Activated CD4-positive, alpha-beta T cell treated with anti-CD3 and anti-CD28 coated beads, Interleukin-2, amount 50 U/mL, for 4 hours (primary cell): ENCODE results near the gene PNMA8A.

Experiments
- DNase-seq, 2 experiments: peaks; one replicate each; pipeline ENCODE4 v3.0.0-alpha.2; 2020

PNMA8A gene

DNA sequence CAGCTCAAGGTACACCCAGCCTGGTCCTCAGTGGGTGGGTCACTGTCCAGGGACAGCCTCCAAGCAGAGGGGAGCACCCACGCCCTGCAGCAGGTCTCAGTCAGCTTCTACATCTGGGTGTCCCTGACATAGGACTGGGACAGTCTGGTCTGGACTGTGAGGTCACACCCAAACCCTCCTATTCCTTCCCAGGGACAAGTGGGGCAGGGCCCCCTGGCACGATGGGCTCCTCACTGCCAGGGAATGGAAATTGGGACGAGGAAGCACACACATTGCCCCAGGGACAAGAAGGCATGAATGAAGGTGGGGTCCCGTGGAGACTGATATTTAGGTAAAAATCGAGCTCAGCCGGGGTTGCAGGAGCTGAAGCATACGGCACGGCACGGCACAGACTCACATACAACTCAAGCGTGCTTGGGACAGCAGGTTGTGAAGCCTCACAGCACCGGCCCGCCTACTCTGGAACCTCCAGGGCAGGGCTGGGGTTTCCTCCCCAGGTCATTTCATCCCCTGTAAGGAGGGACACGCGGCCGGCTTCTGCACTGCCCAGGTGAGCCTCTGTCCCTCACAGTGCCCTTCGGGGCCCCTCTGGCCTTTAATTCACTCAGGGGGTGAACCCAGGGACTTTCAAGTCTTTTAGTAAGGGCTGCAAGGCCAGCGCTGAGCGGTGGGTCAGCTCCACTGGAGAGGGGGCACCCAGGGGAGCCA lies 20.8 kb upstream of the PNMA8A start:
- DNase-seq: no peak

DNA sequence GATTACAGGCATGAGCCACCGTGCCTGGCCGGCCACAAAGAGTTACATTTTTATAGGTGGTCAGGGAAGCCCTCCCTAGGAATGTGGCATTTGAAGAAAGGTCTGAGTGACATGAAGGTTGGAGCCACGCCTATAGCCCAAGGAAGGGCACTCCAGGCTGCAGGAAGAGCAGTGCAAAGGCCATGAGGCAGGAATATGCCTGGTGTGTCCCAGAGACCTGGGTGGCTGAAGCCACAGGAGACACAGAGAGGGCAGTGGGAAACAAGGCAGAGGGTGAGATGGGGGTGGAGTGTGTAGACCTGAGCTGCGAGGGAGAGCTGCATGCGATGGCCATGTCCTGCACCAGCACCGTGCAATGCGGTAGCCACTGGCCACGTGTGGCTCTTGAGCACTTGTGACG lies 19.4 kb upstream of the PNMA8A start:
- DNase-seq: no peak

DNA sequence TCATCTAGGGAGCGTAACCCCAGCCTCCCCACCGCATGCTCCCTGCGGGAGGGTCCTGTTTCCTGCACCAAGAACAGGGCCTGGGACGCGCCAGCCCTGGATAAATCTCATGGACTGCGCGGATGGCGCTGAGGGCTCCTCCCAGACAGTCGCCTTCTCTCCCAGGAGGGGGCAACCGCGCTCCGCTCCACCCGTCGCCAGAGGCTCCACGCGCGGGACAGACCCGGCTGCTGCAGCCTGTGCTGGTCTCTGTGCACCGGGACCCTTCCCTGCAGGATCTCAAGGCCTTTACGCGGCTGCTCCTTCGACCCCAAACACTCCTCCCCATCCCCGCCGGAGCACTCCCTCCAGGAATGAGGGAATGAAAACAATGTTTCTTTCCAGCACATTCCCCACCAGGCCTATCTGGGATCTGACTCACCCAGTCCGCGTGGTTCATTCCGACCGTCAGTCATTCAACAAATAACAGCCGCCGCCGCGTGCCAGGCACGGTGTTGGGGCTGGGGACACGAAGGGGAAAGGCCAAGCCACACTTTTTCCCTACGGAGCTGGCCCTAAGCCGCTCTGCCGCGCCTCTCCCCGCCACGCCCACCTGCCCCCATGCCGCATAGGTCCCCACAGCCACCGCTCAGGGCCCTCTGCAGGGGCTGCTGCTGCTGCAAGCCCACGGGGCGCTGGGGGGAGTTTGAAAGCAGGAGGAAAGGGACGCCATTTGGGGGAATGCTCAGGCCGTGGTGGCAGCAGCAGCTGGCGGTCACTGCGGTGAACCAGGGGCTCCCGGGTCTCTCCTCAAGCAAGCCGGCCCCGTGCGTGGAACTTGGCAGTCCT lies 18.3 kb upstream of the PNMA8A start:
- DNase-seq: no peak

DNA sequence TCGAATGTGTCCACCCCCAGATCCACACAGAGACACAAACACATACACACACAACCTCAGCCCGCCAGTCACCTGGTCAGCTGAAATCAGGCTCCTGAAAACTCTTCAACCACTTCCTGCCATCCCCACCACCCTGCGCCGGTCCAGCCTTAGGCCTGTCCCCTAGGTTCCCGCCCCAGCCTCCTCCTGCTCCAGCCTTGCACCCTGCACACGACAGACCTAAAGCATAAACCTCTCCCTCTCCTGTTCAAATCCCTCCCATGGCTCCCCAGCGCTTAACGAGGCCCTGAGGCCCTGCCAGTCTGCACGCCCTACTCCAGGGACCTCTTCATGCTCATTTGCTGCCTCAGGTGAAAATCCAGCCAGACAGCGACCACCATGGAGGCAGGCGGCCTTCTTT lies 17.2 kb upstream of the PNMA8A start:
- DNase-seq: no peak

DNA sequence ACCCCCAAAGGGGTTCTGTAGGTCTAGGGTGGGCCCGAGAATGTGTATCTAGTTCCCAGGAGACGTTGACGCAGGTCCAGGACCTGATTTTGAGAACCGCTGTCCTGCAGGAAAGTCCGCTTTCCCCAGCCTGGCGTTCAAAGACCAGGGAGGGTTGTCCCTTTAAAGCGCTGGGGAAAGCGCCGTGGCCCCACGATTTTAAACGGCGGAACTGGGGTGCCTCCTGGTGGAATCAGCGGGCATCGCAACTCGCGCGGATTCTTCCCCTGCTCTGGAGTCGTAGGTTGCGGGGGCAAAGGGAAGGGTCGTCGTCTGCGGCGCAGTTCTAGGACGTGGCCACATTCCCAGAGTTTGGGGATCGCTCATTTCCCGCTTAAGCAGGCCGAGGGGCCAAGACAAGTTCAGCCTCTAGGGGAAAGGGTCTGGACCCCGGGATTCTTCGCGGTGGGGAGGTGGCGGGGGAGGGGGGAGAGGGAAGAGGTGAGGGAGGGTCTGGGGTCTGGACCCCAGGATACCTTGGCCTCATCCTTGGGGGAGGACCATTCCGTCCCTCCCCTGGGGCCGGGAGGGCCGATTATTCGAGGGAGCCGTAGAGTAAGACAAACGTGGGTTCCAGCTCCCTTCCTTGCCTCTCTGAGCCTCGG lies 16.6 kb upstream of the PNMA8A start:
- DNase-seq: peak; percentile 72 to 80

DNA sequence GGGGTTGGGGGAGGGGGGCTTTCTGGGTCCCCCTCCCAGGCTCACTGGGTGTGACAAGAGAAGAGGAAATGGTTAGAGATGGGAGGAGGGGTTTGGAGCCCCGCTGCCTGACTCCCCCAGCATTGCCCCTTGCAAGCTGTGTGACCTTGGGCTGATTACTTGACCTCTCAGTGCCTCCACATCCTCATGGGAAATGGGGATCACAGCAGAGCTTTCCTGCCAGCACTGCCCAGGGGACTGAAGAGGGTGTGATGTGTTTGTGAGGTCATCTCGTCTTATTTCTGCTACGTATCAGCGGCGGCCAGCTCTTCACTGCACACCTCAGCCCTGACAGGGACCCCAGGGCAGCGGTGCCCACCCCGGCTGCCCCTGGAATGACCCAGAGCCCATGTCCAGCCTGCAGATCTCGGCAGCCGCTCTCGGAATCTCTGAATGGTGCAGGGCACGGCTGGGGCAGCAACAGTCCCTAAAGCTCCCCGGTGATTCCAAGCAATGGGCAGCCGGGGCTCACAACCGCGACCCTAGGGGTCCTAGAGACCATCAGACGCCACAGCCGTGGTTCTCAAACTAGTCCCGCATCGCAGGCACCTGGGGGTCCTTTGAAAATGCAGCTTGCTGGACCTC lies 15.9 kb upstream of the PNMA8A start:
- no peak for DNase-seq

DNA sequence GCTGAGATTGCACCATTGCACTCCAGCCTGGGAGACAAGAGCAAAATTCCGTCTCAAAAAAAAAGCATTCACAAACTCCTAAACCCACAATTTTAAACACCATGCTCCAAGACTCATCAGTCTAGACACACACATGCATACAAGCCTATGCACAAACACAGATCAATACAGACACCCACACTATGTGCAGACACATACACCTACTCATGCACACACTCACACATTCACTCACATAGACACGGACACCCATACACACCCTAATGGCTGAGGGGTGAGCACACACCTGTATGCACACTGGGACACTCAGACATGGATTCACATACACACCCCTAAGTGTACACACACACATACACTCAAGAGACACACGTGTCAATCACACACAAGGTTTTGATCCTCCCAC lies 15.0 kb upstream of the PNMA8A start:
- no peak for DNase-seq

DNA sequence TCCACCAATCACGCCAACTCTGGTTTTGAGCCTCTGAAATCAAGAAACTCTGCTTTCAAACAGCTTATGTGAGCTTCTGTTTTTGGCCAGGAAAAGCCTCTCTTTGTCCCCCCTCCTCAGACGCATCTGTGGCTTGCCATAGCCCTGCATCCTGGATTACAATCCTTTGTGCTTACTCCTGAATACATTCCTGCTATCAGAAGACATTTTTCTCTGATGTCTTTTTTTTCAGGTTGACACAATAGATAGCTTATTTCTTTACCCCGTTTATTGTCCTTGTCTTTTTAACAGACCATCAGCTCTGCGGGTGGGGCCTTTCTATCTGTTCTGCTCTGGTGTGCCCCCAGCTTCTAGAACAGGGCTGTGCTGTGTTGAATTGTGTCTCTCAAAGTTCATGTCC lies 13.3 kb upstream of the PNMA8A start:
- no peak for DNase-seq

DNA sequence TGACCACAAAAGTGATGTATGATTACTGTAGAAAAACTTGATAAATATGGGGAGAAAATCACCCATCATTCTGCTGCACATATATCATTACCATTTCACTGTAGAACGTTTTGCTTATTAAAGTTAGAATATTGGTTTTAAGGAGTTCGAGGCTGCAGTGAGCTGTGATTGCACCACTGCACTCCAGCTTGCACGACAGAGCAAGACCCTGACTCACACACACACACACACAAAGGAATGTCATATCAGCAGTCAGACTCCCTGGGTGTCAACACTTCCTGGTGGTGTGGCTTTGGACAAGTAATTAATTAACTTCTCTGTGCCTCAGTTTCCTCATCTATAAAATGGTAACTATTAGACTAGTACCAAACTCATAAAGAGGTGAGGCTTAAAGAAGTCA lies 11.3 kb upstream of the PNMA8A start:
- DNase-seq: no peak

DNA sequence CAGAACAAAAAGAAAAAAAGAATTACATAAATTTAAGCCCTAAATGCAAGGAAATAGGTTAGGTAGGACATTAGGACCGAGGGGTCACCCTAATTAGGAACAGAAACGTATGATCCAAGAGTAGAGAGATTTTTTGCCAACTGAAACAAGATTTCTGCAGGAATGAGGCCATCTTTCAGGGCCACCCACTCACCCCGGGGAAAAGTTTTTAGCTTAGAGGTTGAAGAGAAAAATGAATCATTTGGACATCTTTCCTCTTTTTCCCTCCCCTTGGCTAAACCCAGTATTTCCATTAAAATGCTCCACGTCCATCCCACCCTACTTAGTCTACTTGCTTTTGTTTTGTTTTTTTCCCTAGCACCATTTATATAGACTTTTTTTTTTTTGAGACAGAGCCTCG lies 10.6 kb upstream of the PNMA8A start:
- DNase-seq: no peak

DNA sequence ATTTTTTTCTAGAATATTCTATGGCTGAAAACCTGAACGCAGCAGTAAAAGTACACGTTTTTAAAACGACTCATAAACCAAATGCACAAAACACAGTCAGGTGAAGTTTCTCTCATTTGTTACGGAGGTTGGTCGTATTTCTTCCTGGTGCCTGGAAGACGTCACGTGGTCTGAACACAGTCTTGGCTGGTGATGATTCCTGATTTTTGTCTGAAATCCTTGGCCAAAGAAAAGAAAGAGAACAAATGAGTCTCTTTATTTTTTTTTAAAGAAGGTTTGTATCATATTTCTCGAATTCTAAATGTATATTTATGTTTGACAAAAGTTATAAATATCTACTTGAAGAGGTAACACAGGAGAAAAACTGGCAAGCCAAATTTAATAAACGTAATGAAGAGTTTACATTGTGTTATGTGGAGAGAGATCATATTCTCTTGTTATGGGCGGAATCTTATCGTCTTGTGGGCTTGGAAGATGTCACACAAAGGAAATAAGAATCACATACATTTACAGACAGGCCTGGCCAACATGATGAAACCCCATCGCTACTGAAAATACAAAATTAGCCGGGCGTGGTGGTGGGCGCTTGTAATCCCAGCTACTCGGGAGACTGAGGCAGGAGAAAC lies 10.0 kb upstream of the PNMA8A start:
- DNase-seq: no peak

DNA sequence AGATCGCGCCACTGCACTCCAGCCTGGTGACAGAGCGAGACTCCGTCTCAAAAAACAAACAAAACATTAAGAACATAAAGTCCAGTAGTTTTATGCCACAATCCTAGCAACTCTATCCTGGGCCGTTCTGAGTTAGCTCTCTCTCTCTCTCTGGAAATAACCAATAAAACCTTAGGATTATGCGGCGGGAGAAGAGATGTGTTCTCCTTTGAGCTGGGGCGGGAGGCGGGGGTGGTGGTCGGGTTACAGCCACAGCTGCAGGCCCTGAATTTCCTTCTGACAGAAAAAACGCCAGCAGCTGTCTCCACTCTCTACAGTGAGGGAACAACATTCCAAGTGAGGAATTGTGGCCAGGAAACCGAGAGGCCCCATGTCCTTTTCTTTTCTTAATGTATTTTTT lies 9.1 kb upstream of the PNMA8A start:
- DNase-seq: no peak

DNA sequence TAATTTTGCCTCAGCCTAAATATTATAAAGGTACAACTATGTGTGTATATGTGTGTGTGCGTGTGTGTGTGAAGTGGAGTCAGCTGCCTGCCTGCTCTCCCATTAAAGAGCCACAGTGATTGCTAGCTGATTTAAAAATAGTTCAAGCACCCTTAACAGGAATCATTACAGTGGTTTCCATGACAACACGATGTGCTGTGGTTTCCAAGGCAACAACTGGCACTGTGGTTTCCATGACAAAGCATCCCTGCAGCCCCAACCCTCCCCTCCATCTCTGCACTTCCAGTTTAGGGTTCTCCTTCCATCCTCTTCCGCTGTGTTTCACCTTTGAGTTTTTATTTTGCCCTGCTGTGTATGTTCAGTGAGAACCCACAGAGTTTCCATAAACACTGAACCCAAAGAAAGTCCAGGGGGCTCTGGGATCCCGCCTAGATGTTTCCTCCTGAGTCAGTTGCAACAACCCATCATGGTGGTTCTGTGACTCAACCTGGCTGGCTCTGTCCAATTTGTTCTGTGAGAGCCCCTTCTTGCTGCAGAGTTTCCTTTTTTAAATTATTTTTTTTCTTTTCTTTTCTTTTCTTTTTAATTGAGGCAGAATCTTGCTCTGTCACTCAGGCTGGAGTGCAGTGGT lies 7.1 kb upstream of the PNMA8A start:
- DNase-seq: no peak

DNA sequence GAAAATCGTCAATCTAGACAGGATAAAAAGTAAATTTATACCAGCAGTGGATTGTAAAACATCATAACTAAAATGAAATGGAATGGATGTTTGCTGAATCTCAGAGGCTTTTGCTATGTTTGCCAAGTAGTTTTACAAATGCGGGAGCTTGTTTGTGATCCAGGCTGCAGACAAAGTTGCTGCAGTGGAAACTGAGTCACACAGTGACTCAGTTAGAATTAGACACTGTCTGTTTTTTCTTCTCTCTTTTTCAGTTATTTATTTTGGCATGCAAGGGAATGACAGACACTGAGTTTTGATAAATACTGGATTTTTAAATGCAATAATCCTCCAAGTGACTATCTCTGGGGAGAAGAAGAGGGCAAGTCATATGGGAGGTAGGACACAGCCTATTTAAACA lies 4.6 kb upstream of the PNMA8A start:
- DNase-seq: no peak

DNA sequence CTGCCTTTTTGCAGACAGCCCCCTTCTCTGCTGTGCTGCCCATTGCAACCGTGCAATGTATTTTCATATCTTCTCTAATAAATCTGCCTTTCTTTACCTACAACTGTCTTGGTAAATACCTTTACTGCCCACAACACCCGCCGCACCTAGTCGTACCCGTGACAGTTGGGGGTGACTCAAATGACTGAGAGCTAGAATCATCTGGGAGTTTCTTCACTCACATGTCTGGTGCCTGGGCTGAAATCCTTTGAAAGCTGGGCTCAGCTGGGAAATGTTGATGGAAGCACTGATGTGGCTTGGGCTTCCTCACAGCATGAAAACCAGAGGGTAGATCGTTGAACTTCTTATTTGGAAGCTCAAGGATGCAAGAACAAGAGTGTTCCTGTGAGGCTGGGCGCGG lies 2.8 kb upstream of the PNMA8A start:
- DNase-seq: no peak

DNA sequence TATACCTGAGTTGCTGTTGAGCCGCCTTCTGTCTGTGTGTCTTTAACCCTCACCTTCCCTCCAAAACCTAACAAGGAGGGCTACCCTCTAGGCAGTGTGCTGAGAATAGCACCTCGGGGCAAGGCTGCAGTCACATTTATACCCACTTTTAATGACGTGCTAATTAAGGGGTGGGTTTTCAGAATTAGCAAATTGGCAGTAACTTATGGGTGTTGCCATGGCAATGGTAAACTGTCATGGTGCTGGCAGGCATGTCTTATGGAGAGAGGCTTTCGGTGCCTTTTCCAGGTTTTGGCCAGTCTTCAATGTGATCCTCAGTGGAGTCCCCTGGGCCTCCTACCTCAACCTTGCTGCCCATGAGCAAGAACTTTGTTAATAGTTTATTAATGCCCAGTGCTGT lies 1.2 kb upstream of the PNMA8A start:
- no peak for DNase-seq

DNA sequence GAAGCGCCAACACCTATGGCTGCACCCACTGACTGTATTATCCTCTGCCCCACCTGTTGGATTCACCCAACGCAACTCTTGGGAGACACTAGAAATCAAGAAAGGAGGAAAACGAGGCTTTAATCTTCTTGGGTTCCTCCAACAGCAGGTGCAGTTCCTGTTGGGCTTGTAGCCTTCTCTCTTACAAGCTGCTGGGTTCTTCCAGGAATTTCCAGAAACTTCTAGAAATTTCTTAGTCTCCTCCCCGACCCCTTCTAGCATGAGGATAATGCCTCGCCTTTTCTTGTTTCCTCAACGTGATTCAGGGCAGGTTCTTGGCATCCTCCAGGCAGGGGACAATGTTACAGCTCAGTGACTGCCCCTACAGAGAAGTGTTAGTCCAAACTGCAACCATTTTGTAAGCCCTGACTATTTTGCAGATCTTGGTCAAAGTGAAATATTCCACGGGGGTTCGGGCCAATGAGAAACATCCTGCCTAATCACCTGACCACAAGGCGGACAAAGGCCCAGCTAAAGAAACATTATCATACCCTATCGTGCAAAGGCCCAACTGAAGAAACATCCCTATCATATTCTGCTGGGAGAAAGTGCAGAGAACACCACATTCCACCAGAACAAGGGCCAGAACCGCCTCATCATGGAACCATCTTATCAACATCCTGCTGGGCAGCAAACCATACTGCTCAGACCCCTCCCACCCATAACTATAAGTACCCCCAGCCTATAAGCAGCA lies 614 bp upstream of the PNMA8A start:
- DNase-seq: no peak

DNA sequence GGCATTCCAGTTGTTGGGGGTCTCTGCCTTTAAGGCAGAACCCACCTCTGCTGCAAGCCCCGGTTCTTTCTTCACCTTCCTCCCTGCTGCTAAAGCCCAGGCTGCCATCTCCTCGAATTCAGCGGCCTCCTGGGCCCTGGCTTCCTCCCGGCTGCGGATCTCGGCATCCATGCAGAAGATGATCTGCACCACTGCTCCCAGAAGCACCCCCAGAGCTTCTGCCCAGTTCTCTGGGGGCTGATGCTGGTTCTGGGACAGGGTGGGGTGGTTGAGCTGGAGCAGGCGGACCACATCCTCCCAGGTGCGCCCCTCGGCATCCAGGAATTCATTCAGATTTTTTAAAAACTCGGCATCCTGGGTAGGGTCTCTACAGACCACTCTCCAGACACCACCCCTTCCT lies 987 bp downstream of the PNMA8A start:
- no peak for DNase-seq

DNA sequence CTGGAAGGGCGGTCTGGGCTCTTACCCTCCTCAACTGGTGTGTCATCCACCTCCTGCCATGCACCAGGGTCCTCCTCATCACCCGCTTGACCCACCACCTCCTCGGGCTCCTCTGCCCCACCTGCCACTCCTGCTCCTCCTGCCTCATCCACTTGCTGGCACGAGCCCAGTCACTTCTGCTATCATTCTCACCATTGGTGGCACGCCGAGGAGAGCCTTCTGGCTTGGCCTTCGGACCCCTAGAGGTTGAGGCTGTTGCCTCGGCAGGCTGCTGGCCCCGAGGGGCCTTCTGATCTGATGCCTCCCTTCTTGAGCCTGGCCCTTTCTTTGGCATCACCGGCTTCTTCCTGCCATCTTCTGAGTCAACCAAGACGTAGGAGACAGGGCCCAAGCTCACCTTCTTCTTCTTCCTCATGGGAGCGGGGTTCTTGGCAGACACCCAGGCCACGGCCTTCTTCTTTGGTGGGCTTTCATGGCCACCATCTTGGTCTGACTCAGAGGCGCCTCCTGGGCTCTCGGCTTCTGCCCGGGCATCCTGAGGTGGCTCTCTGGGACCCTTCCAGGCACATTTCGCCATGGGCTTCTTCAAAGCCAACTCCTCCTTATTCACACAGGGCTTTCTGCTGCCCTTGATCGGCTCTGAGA lies 1.7 kb downstream of the PNMA8A start:
- no peak for DNase-seq

DNA sequence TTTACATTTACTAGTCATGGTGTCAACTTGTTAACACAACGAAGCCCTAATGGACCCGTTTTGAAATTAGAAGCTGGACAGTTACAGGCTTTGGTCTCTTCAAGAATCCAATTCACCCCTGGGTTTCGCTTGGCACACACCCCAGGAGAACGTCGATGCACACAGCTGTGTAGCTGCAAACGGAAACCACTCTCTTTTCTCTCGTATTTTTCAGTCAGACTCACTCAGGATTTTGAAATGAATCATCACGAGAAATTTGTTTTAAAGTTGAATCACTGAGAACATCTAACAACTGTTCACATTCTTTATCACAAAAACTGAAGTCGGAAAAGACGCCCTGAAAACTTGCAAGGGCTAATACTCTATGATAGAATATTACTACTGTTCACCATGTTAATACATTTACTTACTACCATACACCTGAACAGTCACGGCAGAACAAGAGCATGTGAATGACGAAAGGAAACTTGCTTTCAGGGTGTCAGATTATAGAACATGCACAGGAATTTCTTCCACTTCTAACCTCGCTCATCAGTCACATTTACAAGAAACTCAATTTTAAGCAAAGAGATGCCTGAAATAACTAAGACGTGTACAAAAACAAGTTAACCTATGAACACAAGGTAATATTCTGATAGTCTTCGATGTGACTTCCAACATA lies 4.7 kb downstream of the PNMA8A start:
- no peak for DNase-seq

DNA sequence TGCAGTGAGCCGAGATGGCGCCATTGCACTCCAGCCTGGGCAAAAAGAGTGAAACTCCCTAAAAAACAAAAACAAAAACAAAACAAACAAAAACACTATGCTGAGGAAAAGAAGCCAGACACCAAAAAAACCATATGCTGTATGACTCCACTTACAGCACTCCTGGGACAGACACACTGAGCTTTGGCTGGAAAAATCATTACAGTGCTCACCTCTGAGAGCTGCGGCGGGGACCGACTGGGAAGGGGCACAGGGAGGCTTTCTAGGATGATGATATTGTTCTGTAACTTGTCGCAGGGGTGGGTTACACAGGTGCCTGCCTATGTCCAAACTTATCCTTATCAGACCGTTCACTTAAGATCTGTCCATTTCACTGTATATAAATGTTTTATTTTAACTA lies 7.8 kb downstream of the PNMA8A start:
- DNase-seq: no peak
